Stimulated activated naive CD8-positive, alpha-beta T cell treated with anti-CD3 and anti-CD28 coated beads, Interleukin-15, amount 100 ng/mL, for 72 hours (primary cell): Measurements from ENCODE around the gene PRCD.
"Not testable (repeated sequence)": the region's sequence is repeated elsewhere in the genome, so short reads cannot be mapped to it uniquely, and the experiment has no call there.

Experiments
- ATAC-seq: fragments of 150-1000 bp; cut with Tn5 transposase; 2 replicates; pipeline ENCODE4 v1.10.0; 2021; ENCODE audit warnings: mild to moderate bottlenecking, moderate library complexity
- DNase-seq, 2 donors: peaks; one replicate each; pipeline ENCODE4 v3.0.0; 2021 to 2022
- H3K27ac Mint-ChIP-seq, 2 donors: one replicate each; pipeline ENCODE4 v1.8.0; 2022; ENCODE audit warnings: mild to moderate bottlenecking in 2 of 2, mixed read lengths in 2 of 2, moderate library complexity in 2 of 2
- H3K27me3 Mint-ChIP-seq: one replicate; pipeline ENCODE4 v1.8.0; 2022; ENCODE audit warnings: mixed read lengths
- H3K4me1 Mint-ChIP-seq: one replicate; pipeline ENCODE4 v1.8.0; 2022; ENCODE audit warnings: mild to moderate bottlenecking, mixed read lengths
- H3K4me3 Mint-ChIP-seq, 2 donors: one replicate each; pipeline ENCODE4 v1.8.0; 2022; ENCODE audit warnings: mild to moderate bottlenecking in 2 of 2, mixed read lengths in 2 of 2, moderate library complexity in 1 of 2
- H3K9me3 Mint-ChIP-seq, 2 donors: one replicate each; pipeline ENCODE4 v1.8.0; 2022; ENCODE audit warnings: mixed read lengths in 2 of 2

The PRCD gene

DNA sequence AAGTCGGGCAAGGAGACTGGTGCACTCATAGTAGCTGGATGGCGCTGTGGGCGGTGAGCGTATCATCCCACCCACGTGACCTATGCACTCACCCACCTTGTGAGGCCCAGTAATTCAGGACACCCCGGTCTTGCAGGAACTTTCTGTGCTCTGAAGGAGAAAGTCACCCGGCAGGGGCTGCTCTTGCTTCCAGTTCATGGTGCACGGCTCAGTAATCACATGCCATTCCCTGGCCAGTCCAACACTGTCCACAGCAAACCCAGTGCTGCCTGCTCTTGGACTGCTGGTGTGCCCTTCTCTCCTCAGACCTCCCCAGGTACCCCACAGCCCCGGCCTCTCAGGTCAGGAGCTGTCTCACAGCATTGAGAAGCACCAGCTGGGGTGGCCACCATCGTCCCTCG lies 22.2 kb upstream of the PRCD start:
- Mint-ChIP-seq H3K27me3 (no peaks in the 10 kb centered on the region), H3K9me3 (no peaks in the 10 kb centered on the region), H3K4me1 (peaks cover 58% of the 10 kb centered on the region), H3K4me3 (no peak overlapping the region), H3K27ac (no peak overlapping the region)
- no peak for ATAC-seq
- DNase-seq = no peak

DNA sequence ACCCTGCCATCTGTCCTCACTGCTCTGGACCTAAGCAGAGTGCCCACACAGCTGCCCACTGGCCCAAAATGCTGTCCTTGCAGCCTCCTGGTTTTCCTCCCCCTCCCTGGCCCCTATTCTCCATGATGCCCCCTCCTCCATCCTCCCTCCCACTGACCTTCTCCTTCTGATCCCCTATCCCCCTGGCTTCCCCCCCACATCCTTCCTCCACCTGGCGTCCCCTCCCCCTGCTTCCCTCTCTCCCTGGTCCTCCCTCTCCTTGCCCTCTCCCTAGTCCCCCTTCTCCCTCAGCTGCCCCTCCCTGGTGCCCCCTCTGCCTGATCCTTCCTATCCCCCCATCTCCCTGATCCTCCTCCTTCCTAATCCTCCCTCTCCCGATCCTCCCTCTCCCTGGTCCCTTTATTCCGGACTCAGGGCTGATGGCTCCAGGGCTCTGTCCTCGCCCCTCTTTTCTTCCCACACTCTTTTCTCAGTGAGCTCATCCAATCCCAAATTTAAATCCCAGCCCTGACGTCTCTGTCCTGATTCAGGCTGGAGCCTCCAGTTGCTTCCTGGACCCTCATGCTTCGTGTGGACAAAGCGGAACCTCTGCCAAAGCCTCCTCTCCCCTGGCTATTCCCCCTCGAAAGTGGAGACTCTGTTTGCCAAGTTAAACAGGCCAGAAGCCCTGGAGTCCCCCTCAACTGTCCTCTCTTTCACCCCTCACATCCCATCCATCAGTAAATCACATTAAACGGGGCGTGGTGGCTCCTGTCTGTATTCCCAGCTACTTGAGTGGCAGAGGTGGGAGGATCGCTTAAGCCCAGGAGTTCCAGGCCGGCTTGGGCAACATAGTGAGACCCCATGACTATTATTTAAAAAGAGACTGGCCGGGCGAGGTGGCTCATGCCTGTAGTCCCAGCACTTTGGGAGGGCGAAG lies 20.5 kb upstream of the PRCD start:
- Mint-ChIP-seq H3K27ac (peak overlapping the region; percentile 2 to 58), H3K4me3 (no peak overlapping the region), H3K9me3 (no peaks in the 10 kb centered on the region), H3K27me3 (no peaks in the 10 kb centered on the region), H3K4me1 (peaks cover 56% of the 10 kb centered on the region)
- ATAC-seq (no peak), DNase-seq (no peak)

DNA sequence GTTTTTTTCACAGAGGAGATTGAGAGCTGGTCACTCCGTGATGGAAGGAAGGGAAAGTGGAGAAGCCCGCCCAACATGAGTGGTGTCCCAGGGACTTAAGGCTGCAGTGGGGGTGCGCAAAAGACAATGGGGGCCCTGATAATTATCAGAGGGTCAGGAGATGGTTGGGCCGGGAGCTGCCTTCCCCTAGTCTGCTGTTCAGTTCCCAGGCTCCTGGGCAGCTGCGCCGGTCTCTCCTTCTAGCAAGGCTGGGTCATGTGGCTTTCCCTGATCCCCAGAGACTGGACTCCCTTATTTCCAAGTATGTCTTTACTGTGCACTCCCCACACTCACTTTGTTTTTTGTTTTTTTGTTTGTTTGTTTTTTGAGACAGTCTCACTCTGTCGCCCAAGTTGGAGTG lies 18.6 kb upstream of the PRCD start:
- no peaks in the 10 kb centered on the region for H3K9me3 Mint-ChIP-seq
- H3K27ac Mint-ChIP-seq = peak overlapping the region in 1 of 2 donors; percentile 48
- no peaks in the 10 kb centered on the region for H3K27me3 Mint-ChIP-seq
- peaks cover 42% of the 10 kb centered on the region for H3K4me1 Mint-ChIP-seq
- no peak overlapping the region for H3K4me3 Mint-ChIP-seq
- DNase-seq (no peak), ATAC-seq (no peak)

DNA sequence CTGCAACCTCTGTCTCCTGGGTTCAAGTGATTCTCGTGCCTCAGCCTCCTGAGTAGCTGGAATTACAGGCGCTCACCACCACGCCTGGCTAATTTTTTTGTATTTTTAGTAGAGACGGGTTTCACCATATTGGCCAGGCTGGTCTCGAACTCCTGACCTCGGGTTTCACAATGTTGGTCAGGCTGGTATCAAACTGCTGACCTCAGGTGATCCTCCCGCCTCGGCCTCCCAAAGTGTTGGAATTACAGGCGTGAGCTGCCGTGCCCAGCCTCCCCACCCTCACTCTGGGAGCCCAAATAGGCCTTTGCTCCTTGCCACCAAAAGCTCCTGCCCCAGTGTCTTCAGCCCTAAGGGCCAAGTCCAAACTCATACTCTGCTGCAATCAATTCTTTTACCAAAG lies 18.2 kb upstream of the PRCD start:
- not testable (repeated sequence) for H3K27ac Mint-ChIP-seq, H3K27me3 Mint-ChIP-seq, H3K4me3 Mint-ChIP-seq, DNase-seq, ATAC-seq, H3K9me3 Mint-ChIP-seq
- peaks cover 38% of the 10 kb centered on the region for H3K4me1 Mint-ChIP-seq

DNA sequence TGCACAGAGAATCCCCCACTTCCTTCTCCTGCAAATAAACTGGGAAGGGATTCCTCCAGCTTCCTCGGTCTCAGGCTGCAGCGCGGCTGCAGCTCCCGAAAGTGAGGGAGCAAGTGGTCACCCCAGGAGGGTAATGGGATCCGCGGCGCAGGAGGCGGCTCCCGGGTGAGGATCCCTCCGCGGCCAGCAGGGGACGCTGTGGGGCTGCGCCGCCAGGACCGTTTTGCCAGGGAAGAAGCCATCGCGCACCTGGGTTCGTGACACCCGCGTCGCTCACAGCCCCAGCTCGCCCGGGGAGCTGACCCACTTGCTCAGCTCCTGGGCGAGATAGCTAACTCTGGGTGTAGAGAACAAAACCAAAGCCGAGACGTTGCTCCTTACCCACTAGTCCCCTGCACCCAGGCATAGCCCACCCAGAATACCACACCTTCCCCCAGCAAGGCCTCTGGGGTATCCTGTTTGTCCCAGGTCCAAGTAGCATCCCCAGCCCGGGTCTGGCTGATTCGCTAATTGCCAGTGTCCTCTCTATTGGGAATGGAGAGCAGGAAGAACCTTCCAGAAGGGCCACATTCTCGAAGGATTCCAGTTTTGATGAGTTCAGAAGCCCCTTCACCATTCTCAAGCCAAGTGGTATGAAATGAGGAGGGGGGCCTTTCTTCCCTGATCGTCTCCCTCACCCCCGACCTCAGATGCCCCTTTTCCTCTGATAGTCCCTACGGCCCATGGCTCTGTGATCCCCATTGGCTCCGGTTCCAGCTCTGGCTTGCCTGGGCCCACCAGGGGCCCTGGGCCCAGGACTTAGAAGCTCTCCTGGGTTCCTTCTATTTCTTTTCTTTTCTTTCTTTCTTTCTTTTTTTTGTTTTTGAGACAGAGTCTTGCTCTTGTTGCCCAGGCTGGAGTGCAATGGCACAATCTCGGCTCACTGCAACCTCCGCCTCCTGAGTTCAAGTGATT lies 16.5 kb upstream of the PRCD start:
- H3K27ac Mint-ChIP-seq = no peak overlapping the region
- peak overlapping the region; percentile 54 to 58 for H3K4me3 Mint-ChIP-seq
- DNase-seq (peak; percentile 82 to 83), ATAC-seq (peak; percentile 70)
- H3K4me1 Mint-ChIP-seq = peaks cover 44% of the 10 kb centered on the region
- no peaks in the 10 kb centered on the region for H3K27me3 Mint-ChIP-seq
- no peaks in the 10 kb centered on the region for H3K9me3 Mint-ChIP-seq

DNA sequence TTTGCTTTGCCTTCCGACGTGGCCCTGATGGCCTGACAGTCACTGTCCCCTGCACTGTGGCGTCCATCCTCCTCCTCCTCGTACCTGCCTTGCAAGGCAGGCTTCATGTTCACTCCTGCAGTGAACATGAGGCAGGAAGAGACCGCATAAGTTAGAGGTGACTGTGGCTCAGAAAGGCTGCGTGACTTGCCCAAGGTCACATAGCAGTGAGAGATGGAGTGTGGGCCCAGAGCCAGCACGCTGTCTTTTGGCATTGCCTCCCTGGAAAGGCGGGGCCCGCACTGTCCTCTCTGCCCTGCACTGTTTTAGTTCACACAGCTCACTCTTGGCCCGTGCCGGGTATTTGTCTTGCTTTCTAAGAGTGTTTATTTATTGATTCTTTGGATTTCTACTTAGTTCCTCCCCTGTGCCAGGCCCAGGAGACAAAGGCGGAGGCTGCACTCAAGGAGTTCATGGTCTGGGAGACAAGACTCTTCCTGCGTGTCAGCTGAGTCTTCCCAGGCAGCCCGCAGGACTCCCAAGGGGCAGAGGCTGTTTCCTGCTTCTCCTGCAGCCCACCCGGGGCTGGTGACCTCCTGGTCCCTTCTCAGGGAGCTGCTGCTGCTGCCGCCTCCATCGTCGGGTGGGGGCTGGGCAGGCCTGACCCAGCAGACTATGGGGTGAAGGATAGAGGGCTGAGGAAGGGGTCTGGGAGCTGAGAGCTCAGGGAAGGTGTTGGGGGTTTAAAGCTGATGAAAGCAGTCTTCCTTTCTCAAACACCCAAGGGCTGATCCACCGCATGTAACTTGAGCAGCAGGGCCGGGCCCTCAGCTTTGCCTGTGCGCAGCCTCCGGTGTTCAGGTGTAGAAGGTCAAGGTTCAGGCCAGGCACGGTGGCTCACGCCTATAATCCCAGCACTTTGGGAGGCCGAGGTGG lies 15.0 kb upstream of the PRCD start:
- DNase-seq (no peak), ATAC-seq (no peak)
- no peaks in the 10 kb centered on the region for H3K9me3 Mint-ChIP-seq
- H3K27ac Mint-ChIP-seq = no peak overlapping the region
- H3K27me3 Mint-ChIP-seq = no peaks in the 10 kb centered on the region
- no peak overlapping the region for H3K4me3 Mint-ChIP-seq
- peaks cover 48% of the 10 kb centered on the region for H3K4me1 Mint-ChIP-seq

DNA sequence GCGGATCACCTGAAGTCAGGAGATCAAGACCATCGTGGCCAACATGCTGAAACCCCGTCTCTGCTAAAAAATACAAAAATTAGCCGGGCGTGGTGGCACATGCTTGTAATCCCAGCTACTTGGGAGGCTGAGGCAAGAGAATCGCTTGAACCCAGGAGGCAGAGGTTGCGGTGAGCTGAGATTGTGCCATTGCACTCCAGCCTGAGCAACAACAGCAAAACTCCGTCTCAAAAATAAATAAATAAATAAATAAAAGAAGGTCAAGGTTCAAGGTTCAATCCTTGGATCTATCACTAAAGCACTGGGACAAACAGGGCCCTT lies 14.4 kb upstream of the PRCD start:
- H3K27me3 Mint-ChIP-seq, H3K4me3 Mint-ChIP-seq, DNase-seq, H3K27ac Mint-ChIP-seq, H3K9me3 Mint-ChIP-seq, ATAC-seq: not testable (repeated sequence)
- peaks cover 54% of the 10 kb centered on the region for H3K4me1 Mint-ChIP-seq

DNA sequence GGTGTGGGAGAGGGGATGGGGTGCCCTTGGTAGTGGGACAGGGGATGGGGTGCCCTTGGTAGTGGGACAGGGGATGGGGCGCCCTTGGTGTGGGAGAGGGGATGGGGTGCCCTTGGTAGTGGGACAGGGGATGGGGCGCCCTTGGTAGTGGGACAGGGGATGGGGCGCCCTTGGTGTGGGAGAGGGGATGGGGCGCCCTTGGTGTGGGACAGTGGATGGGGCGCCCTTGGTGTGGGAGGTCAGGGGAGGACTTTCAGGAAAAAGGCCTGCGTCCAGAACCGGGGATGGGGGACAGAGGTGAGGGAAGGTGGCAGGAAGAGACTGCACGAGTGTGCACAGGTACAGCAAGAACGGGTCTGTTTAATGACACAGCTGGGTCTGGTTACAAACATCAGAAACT lies 12.8 kb upstream of the PRCD start:
- peak; percentile 29 for ATAC-seq
- H3K9me3 Mint-ChIP-seq, DNase-seq, H3K27me3 Mint-ChIP-seq: not testable (repeated sequence)
- Mint-ChIP-seq H3K27ac (peak overlapping the region in 1 of 2 donors; percentile 44), H3K4me3 (peak overlapping the region; percentile 54 to 65), H3K4me1 (peaks cover 70% of the 10 kb centered on the region)

DNA sequence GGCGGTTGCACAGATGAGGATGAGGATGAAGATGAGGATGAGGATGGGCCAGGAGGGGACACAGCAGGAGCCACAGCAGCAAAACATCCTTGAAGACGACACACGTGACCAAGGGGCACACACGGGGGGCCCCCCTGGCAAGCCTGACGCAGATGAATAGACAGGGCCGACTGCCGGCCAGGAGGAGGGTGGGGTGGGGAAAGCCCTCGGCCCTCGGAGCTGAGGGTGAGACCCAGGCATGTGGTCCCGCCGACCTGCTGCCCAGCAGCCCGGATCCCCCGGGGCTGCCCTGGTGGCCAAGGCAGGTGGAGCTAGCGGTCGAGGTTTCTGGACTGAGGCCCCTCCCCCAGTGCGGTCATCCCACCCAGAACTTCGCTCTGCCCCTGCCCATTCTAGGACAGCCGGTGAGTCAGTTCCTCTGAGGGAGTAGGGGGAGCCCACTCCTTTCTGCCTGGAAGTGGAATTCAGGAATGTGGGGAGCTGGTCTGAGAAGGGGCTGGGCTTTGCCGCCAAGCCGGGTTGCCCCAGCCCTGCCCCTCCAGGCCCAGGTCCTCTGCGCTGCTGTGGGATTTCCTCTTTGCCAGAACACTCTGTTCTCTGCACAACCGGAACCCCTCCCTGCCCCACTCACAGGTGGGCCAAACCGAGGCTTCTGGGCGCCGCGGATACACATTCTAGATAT lies 12.3 kb upstream of the PRCD start:
- H3K4me1 Mint-ChIP-seq = peaks cover 72% of the 10 kb centered on the region
- H3K27me3 Mint-ChIP-seq = no peaks in the 10 kb centered on the region
- no peaks in the 10 kb centered on the region for H3K9me3 Mint-ChIP-seq
- peak overlapping the region; percentile 60 to 89 for H3K27ac Mint-ChIP-seq
- ATAC-seq (peak; percentile 76), DNase-seq (peak in 1 of 2 donors; percentile 59)
- peak overlapping the region; percentile 54 to 85 for H3K4me3 Mint-ChIP-seq

DNA sequence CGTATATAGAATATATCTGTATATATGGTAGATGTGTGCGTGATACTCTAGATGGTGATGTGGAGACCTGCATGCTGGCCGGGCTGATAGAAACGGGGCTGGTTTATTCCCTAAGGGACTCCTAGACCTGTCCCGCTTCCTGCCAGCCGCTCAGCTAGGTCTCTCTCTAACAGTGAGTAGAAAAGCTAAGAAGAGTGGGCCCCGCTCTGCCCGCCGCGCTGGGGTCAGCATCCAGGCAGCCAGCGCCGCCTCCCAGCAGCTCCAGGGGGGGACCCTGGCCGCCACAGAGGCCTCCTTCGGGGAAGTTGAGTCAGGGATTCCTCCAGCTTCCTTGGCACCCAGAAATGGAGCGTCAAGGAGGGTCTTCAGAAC lies 11.7 kb upstream of the PRCD start:
- Mint-ChIP-seq H3K27me3 (no peaks in the 10 kb centered on the region), H3K4me3 (peak overlapping the region; percentile 54 to 85), H3K9me3 (no peaks in the 10 kb centered on the region), H3K27ac (peak overlapping the region in 1 of 2 donors; percentile 96), H3K4me1 (peaks cover 68% of the 10 kb centered on the region)
- no peak for DNase-seq
- ATAC-seq = peak; percentile 22

DNA sequence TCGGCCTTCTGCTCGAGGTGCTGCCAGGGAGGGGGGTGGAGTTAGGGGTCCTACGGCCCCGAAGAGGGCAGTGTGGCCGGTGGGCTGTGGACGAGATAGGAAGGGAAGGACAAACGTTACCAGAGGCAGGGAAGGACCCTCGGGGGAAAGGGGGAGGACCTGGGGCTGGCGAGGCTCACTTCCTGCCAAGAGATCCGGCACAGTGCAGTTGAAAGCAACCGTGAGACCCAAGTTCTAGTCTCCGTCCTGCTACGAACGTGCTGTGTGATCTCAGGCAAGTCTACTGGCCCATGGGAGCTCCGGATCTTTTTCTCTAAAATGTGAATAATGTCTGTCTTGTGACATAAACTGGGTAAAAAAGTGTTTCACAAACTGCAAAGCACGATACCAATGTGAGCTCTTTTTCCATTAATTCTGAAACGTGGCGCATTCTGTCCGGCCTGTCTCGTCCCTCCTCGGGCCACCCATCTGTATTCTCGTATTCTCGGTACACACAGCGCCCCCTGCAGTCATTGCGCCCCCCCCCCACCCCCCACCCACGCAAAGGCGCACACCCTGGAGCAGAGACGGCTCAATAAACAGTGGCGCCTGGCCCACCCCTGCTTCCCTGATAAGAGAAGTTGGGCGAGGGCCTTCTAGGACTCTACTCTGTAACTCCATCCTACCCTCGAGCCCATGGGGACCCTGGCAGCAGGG lies 11.2 kb upstream of the PRCD start:
- DNase-seq (no peak), ATAC-seq (peak; percentile 29)
- no peaks in the 10 kb centered on the region for H3K27me3 Mint-ChIP-seq
- H3K4me1 Mint-ChIP-seq = peaks cover 62% of the 10 kb centered on the region
- H3K27ac Mint-ChIP-seq = peak overlapping the region; percentile 86 to 96
- no peaks in the 10 kb centered on the region for H3K9me3 Mint-ChIP-seq
- H3K4me3 Mint-ChIP-seq = peak overlapping the region; percentile 54 to 85

DNA sequence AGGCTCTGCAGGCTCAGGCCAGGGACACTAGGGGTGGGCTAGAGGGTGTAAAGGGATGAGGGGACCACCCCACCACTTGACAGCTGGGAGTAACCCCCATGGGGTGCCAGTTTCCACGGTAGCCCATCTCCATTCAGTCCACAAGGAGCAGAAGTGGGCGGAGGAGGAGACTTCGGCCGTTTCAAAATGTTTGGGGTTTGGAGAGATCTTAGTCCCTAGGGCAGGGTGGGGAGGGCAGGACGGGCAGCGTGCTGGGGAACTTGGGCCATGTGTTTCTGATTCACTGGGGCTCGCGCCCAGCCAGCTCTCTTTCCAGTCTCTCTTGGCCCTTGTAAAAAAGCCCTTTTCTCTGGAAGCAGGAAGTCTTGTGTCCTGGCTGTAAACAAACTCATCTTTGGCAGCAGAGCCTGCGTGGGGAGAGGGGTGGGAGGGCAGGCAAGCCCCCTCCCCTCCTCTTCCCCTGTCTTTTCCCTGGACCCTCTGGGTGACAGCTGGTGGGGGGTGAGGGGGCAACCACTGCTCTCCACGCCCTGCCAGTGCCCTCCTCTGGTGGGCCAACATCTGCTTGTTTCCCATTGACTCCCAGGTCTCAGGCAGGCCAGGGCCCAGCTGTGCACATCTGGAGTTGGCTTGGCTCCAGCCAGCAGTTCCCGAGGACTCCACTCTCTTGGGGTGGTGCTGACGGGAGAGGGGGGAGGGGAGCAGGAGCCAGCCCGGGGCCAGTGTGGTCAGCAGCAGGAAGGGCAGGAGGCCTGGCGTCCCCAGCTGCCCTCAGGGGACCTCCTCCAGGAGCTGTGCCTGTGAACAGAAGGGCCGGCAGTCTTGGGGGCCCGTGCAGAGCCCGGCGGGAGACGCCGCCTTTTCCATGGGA lies 10.4 kb upstream of the PRCD start:
- ATAC-seq = no peak
- Mint-ChIP-seq H3K27me3 (no peaks in the 10 kb centered on the region), H3K4me1 (peaks cover 60% of the 10 kb centered on the region), H3K27ac (peak overlapping the region in 1 of 2 donors; percentile 25), H3K4me3 (peak overlapping the region; percentile 54 to 85), H3K9me3 (no peaks in the 10 kb centered on the region)
- no peak for DNase-seq

DNA sequence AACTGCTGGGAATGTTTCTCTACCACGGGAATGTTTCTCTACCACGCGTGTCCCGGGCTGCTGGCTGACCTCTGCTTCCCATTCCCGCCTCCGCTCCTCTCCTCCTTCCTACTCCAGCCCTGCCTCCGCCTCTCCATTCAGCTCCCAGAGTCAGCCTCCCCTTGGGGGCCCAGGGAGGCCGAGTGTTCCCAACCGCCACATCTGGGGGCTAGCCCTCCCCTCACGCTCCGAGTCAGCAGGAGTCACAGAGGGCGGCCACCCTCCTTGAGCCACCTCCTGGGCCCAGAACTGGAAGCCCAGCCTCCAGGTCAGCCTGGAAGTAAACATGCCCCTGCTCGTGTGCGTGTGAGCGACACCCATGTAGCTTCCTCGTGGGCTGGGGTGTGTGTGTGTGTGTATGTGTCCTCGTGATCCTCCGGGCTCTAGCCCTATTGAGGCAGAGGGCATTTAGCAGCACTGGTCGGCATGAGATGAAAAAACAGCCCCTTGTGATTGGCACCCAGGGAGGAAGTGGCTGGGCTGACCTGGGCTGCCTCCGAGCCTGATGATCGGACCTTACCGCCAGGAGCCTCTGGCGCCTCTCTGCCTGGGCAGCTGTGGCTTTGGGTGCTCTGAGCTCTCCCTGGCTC lies 9.6 kb upstream of the PRCD start:
- H3K27ac Mint-ChIP-seq = peak overlapping the region; percentile 10 to 76

More for the DNA sequence above, 9.6 kb upstream of the PRCD start:
- ATAC-seq (no peak), DNase-seq (no peak)
- Mint-ChIP-seq H3K9me3 (no peaks in the 10 kb centered on the region), H3K27me3 (no peaks in the 10 kb centered on the region), H3K4me1 (peaks cover 59% of the 10 kb centered on the region), H3K4me3 (peak overlapping the region; percentile 12 to 45)
